Airway epithelial cell (primary cell): ENCODE measurements around the gene ZNF853. TPM values are rescaled to one million over a fixed set of nuclear protein-coding genes. Genes with fewer than 3 reads are reported as not detected.

ENCODE experiments used
- total RNA-seq: library from RNA; depleted of rRNA; stranded (reverse); fragments of >200 nt; gene quantifications from 2 replicates; pipeline ENCODE4 v1.2.3, GENCODE V29; 2015

ZNF853 gene
- total RNA-seq = 0.70 and 0.99 TPM in 2 replicates

GRCh38 chr7:6614953-6615722 is at the start of gene ZNF853:
TSS of gene ZNF853 (plus strand) at chr7:6615610. CDS start at chr7:6616175, 565 bp downstream.

DNA sequence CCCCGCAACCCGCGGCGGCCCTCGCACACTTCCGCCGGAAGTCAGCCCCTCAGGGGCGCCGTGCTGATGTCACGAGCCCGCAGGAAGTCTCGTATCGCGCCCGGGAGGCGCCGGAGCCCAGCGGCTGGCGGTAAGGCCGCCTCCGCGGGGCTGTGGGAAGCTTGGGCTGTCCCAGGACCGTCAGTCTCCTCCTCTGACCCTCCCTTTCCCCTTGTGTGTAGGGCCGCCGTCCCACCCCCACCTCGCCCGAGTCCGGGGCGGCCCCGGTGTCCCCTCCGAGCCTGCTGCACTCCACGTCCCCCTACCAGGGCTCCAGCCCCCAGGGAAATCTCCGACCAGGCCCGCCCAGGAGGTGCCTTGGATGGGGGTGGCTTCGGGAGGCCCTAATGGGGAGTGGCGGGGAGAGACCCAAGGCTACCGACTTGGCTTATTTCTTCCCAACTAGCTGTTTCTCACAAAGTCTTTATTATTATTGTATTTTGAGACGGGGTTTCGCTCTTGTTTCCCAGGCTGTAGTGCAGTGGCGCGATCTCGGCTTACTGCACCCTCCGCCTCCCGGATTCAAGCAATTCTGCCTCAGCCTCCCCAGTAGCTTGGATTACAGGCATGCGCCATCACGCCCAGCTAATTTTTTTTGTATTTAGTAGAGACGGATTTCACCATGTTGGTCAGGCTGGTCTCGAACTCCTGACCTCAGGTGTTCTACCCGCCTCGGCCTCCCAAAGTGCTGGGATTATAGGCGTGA is 37.9 kb upstream of the ZNF853 start, which contains the start of gene ZDHHC4:
Gene ZDHHC4 (plus strand): TSS at position 86 of the 745 bp plus-strand sequence. CDS start 3,108 bp downstream, outside the sequence.

GRCh38 chr7:6589829-6590644 is 25.4 kb upstream of the ZNF853 start, which contains the start of gene INTS15:
TSS of gene INTS15 (plus strand) at chr7:6590021. CDS start at chr7:6590284, 263 bp downstream.

DNA sequence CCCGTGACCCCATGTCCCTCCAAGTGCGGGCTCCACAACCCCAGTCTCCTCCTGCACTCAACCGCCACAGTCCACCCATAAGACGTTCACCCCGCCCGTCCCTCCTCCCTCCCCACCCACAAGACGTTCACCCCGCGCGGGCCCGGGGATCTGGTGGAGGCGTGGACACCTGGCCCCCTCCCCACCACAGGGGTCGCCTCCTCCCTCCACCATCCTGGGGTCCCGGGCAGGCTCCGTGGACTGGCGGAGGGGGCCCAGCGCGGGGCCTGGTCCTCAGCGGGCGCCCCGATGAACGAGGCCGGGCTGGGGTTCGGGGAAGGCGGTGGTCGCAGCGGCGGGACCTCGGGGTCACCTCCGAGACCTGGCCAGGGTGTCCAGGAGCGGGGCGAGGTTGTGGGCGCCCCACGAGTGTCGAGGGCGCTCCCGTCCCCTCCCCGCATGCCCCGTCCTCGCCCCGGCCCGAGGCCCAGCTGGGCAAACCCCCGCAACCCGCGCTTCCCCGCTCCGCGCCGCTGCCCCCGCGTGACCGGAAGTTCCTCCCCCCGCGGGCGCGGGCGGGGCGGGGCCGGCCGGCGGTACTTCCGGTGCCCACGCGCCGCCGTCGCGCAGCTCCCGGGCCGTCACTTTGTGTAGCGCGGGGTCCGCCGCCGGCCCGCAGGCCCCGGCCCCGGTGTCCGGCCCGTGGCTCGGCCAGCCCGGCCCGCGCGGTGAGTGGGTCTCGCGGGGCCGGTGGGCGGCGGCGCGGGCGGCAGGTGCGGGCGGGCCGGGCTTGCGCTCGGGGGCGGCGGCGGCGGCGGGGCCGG is 21.5 kb downstream of the ZNF853 start, which contains the start of gene ZNF316:
Gene ZNF316 (plus strand): TSS at position 578 of the 803 bp plus-strand sequence. CDS start 5,092 bp downstream, outside the sequence.

Other genes with a start within 250 kb of the ZNF853 start
- gene RAC1, start 241.1 kb upstream of the ZNF853 start, total RNA-seq = 169 and 188 TPM in 2 replicates
- gene DAGLB, start 167.7 kb upstream of the ZNF853 start, total RNA-seq = 13.3 and 19.7 TPM in 2 replicates
- gene KDELR2, start 131.5 kb upstream of the ZNF853 start, total RNA-seq = 70.0 and 98.2 TPM in 2 replicates
- gene GRID2IP, start 64.1 kb upstream of the ZNF853 start, total RNA-seq = 0.21 and 0.70 TPM in 2 replicates
- 34.8 and 39.6 TPM in 2 replicates for gene ZDHHC4, start 38.2 kb upstream of the ZNF853 start, total RNA-seq
- 23.2 and 27.4 TPM in 2 replicates for gene INTS15, start 25.6 kb upstream of the ZNF853 start, total RNA-seq
- 14.2 and 20.6 TPM in 2 replicates for gene ZNF316, start 21.7 kb downstream of the ZNF853 start, total RNA-seq
- gene ZNF12, start 91.3 kb downstream of the ZNF853 start, total RNA-seq = 8.7 and 9.1 TPM in 2 replicates
- not detected in 2 replicates for gene RSPH10B2, start 138.5 kb downstream of the ZNF853 start, total RNA-seq
- 23.6 and 71.8 TPM in 2 replicates for gene CCZ1B, start 210.7 kb downstream of the ZNF853 start, total RNA-seq